Measurements from ENCODE around the gene AP5Z1.
"Not testable (repeated sequence)": the region's sequence is repeated elsewhere in the genome, so short reads cannot be mapped to it uniquely, and the experiment has no call there.

AP5Z1 gene

GRCh38 chr7:4789194-4790077 is 14.0 kb downstream of the AP5Z1 start:
- DNase-seq: no peak

GRCh38 chr7:4790078-4790465 is 14.6 kb downstream of the AP5Z1 start:
- no peak for DNase-seq

GRCh38 chr7:4790516-4790991 is 15.1 kb downstream of the AP5Z1 start:
- no peak for DNase-seq

- DNase-seq: no peak
These were observed 15.8 kb downstream of the AP5Z1 start for GRCh38 chr7:4791101-4791737.

- peak; percentile 80 for DNase-seq
These were observed 16.5 kb downstream of the AP5Z1 start for GRCh38 chr7:4791738-4792536.

- no peak for DNase-seq
These were observed 17.2 kb downstream of the AP5Z1 start for GRCh38 chr7:4792537-4793126.

- not testable (repeated sequence) for DNase-seq
These were observed 18.1 kb downstream of the AP5Z1 start for GRCh38 chr7:4793385-4793993.

GRCh38 chr7:4794171-4794570 is 18.7 kb downstream of the AP5Z1 start:
- not testable (repeated sequence) for DNase-seq

- no peak for DNase-seq
These were observed 19.3 kb downstream of the AP5Z1 start for GRCh38 chr7:4794591-4795350.

- DNase-seq: no peak
These were observed 21.0 kb downstream of the AP5Z1 start for GRCh38 chr7:4796453-4796852.

GRCh38 chr7:4797858-4798705 is 22.7 kb downstream of the AP5Z1 start:
- peak; percentile 47 to 66 for DNase-seq

- no peak for DNase-seq
These were observed 23.3 kb downstream of the AP5Z1 start for GRCh38 chr7:4798706-4799235.

GRCh38 chr7:4799508-4800268 is 24.3 kb downstream of the AP5Z1 start:
- DNase-seq: no peak

GRCh38 chr7:4800487-4800886 is 25.1 kb downstream of the AP5Z1 start:
- no peak for DNase-seq

- DNase-seq: no peak
These were observed 25.8 kb downstream of the AP5Z1 start for GRCh38 chr7:4800926-4801838.

GRCh38 chr7:4801839-4802231 is 26.4 kb downstream of the AP5Z1 start:
- DNase-seq: no peak

- not testable (repeated sequence) for DNase-seq
These were observed 27.2 kb downstream of the AP5Z1 start for GRCh38 chr7:4802577-4802976.

All from CD4-positive, alpha-beta T cell treated with Interferon alpha-2 for 1 hour (primary cell).